Omental fat pad (tissue), 4 donors: ENCODE data around the gene ITPR2. TPM values are rescaled to one million over a fixed set of nuclear protein-coding genes. Genes with fewer than 3 reads are reported as not detected.
"Not testable (repeated sequence)": the region's sequence is repeated elsewhere in the genome, so short reads cannot be mapped to it uniquely, and the experiment has no call there.

Experiments
- ATAC-seq: fragments of 150-250 bp; one replicate; pipeline ENCODE4 v1.9.1; 2016; ENCODE audit warnings: mild to moderate bottlenecking, moderate library complexity; ENCODE audit not compliant: low FRiP score
- DNase-seq: peaks from one replicate; pipeline ENCODE4 v3.0.0-alpha.2; 2019; ENCODE audit warnings: low spot score
- total RNA-seq, 4 donors: library from RNA; depleted of rRNA; stranded (reverse); fragments of >200 nt; gene quantifications; one replicate each; pipeline ENCODE4 v1.1.0, GENCODE V29; 2016
- TF ChIP-seq, protein P1 (sequence below), 3 donors: fragments of 450-650 bp; IDR thresholded peaks; one replicate each; pipeline ENCODE4 v1.5.1; 2016 to 2017; ENCODE audit warnings: antibody characterized with exemption in 3 of 3, mild to moderate bottlenecking in 3 of 3, moderate library complexity in 2 of 3

The ITPR2 gene
- total RNA-seq, 4 donors from 2014 or later = 39.0 to 62.9 (median 47.4) TPM

DNA sequence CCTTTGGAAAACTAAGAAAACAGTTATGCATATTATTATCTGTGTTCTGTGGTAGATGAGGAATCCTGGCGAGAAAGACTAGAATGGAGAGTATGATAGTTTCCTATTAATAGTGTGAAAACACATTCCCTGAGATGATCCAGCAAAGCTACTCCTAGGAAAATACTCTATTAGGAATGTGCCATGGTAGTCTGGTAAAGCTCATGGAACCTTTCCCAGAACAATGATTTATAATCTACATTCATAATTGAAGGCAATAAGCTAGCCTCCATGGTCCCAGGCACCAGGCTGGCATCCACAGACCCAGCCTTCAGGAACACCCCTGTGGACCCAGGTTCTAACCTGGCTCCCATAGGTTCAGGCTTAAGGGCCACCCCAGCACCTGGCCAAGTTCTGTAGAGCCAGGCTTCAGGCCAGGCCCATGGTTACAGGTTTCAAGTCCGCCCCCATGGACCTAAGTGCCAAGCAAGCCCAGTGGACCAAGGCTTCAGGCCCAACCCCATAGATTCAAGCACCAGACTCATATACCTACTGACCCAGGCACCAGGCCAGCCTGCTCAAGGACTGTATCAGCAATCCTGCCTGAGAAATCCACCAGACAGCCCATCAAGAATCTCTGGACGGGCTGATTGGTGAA, 72.2 kb downstream of the ITPR2 start:
- no peak for ATAC-seq
- no peak for DNase-seq
- TF ChIP-seq, protein P1, sequence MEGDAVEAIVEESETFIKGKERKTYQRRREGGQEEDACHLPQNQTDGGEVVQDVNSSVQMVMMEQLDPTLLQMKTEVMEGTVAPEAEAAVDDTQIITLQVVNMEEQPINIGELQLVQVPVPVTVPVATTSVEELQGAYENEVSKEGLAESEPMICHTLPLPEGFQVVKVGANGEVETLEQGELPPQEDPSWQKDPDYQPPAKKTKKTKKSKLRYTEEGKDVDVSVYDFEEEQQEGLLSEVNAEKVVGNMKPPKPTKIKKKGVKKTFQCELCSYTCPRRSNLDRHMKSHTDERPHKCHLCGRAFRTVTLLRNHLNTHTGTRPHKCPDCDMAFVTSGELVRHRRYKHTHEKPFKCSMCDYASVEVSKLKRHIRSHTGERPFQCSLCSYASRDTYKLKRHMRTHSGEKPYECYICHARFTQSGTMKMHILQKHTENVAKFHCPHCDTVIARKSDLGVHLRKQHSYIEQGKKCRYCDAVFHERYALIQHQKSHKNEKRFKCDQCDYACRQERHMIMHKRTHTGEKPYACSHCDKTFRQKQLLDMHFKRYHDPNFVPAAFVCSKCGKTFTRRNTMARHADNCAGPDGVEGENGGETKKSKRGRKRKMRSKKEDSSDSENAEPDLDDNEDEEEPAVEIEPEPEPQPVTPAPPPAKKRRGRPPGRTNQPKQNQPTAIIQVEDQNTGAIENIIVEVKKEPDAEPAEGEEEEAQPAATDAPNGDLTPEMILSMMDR (IDR thresholded peaks at IDR 0.05) = no peak

- not testable (repeated sequence) for ATAC-seq
Observed at GRCh38 chr12:26755362-26755761, 77.6 kb downstream of the ITPR2 start.

DNA sequence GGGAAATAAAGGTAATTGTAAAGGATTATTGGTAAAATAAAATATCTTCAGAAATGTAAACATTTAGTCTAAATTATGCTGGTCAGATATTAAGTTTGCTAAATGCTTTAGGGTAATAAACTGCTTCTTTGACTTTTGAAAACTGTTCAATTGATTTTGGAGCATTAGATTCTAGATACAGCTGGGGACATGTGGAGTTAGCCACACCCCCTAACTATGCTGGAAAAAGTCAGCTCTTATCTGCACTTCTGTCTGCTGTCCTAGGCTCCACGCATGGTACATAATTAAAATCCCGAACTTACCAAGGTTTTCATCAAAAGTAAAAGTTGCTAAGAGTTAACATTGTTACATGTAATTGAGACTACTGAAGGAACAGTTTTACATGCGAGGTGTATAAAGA, 78.8 kb downstream of the ITPR2 start:
- TF ChIP-seq, protein P1 (IDR thresholded peaks at IDR 0.05) = no peak
- ATAC-seq = no peak

More at GRCh38 chr12:26755362-26755761, 77.6 kb downstream of the ITPR2 start:
- DNase-seq = not testable (repeated sequence)

DNA sequence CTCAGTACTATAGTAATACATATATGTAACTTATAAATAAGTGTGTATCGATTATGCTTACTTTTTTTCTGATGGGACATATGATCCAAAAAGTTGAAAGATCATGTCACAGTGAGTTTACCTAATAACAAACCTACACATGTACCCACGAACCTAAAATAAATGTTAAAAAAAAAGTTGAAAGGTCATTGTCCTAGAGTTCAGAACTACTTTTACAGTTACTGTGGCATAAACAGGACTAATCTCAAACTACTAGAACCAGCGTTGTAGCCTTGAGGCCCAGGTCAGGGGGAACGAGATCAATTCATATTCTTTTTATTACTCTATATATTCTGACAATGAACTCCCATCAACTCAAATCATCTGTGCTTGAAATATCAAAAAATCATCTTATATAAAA, 81.8 kb downstream of the ITPR2 start:
- ATAC-seq (no peak), DNase-seq (no peak)
- TF ChIP-seq, protein P1 (IDR thresholded peaks at IDR 0.05) = no peak

More for the DNA sequence above, 78.8 kb downstream of the ITPR2 start:
- no peak for DNase-seq

GRCh38 chr12:26750531-26751175, 82.3 kb downstream of the ITPR2 start:
- ATAC-seq (no peak), DNase-seq (no peak)
- TF ChIP-seq, protein P1 (IDR thresholded peaks at IDR 0.05) = no peak

GRCh38 chr12:26749781-26750180, 83.2 kb downstream of the ITPR2 start:
- TF ChIP-seq, protein P1 (IDR thresholded peaks at IDR 0.05) = no peak
- DNase-seq = no peak
- ATAC-seq = no peak

- ATAC-seq = no peak
- TF ChIP-seq, protein P1 (IDR thresholded peaks at IDR 0.05) = no peak
Observed at GRCh38 chr12:26748741-26749431, 84.1 kb downstream of the ITPR2 start.

More at GRCh38 chr12:26748741-26749431, 84.1 kb downstream of the ITPR2 start:
- DNase-seq = no peak
